ENCODE data around the gene DHCR24.

The DHCR24 gene

GRCh38 chr1:54865238-54866073, 21.5 kb downstream of the DHCR24 start:
- no peak for DNase-seq (ENCODE audit: low read depth, low spot score)

- DNase-seq (ENCODE audit: low read depth, low spot score): no peak
Observed at GRCh38 chr1:54864460-54865208, 22.4 kb downstream of the DHCR24 start.

GRCh38 chr1:54863267-54863665, 23.7 kb downstream of the DHCR24 start:
- no peak for DNase-seq (ENCODE audit: low read depth, low spot score)

- DNase-seq (ENCODE audit: low read depth, low spot score): no peak
Observed at GRCh38 chr1:54861070-54861761, 25.8 kb downstream of the DHCR24 start.

GRCh38 chr1:54859700-54860391, 27.1 kb downstream of the DHCR24 start:
- DNase-seq (ENCODE audit: low read depth, low spot score): no peak

- DNase-seq (ENCODE audit: low read depth, low spot score): no peak
Observed at GRCh38 chr1:54857746-54858561, 29.0 kb downstream of the DHCR24 start.

GRCh38 chr1:54857141-54857540, 29.9 kb downstream of the DHCR24 start:
- DNase-seq (ENCODE audit: low read depth, low spot score): no peak

GRCh38 chr1:54854381-54855020, 32.5 kb downstream of the DHCR24 start:
- DNase-seq (ENCODE audit: low read depth, low spot score): no peak

GRCh38 chr1:54853793-54854370, 33.1 kb downstream of the DHCR24 start:
- DNase-seq (ENCODE audit: low read depth, low spot score): no peak

- DNase-seq (ENCODE audit: low read depth, low spot score): no peak
Observed at GRCh38 chr1:54853096-54853792, 33.8 kb downstream of the DHCR24 start.

- DNase-seq (ENCODE audit: low read depth, low spot score): no peak
Observed at GRCh38 chr1:54851936-54852524, 35.0 kb downstream of the DHCR24 start.

GRCh38 chr1:54851406-54851805, 35.6 kb downstream of the DHCR24 start:
- DNase-seq (ENCODE audit: low read depth, low spot score): no peak

GRCh38 chr1:54850737-54851136, 36.3 kb downstream of the DHCR24 start:
- DNase-seq (ENCODE audit: low read depth, low spot score): no peak

- no peak for DNase-seq (ENCODE audit: low read depth, low spot score)
Observed at GRCh38 chr1:54850069-54850730, 36.8 kb downstream of the DHCR24 start.

- no peak for DNase-seq (ENCODE audit: low read depth, low spot score)
Observed at GRCh38 chr1:54849219-54850068, 37.6 kb downstream of the DHCR24 start.

- DNase-seq (ENCODE audit: low read depth, low spot score): no peak
Observed at GRCh38 chr1:54848134-54848948, 38.7 kb downstream of the DHCR24 start.
